IMR-90 (cell line): ENCODE measurements around the gene ABCC4. TPM values are rescaled to one million over a fixed set of nuclear protein-coding genes. Genes with fewer than 3 reads are reported as not detected.

Source experiments
- ATAC-seq: fragments of 200-7000 bp; cut with Tn5 transposase; 2 replicates; pipeline ENCODE4 v1.9.1; 2020; ENCODE audit warnings: low read depth, mild to moderate bottlenecking, moderate library complexity
- BruUV-seq: library from RNA; stranded (reverse); fragments of 400-500 nt; replicated peaks from 2 replicates; lab custom pipeline; 2021; lab: Mats Ljungman, UMichigan
- CTCF ChIA-PET: fragments of 300-600 bp; formaldehyde crosslinking; extraction: SDS; loops from one replicate; lab custom pipeline; 2021; ENCODE audit warnings: antibody characterized with exemption; lab: Yijun Ruan, JAX
- POLR2A ChIA-PET: fragments of 300-600 bp; sonication (Branson Sonifier 250); formaldehyde crosslinking; loops from one replicate; lab custom pipeline; 2022; ENCODE audit warnings: antibody characterized with exemption; ENCODE audit not compliant: unreplicated experiment; lab: Charles Lee
- DNase-seq: peaks from one replicate; pipeline ENCODE4 v3.0.0; 2013
- H2AFZ ChIP-seq: replicated peaks from 2 replicates; pipeline ENCODE3; 2013; ENCODE audit warnings: low read length, mild to moderate bottlenecking; ENCODE audit not compliant: poor library complexity
- H2AK5ac ChIP-seq: 2 replicates; pipeline ENCODE4 v1.6.1; 2013; ENCODE audit warnings: low read depth, low read length, inconsistent platforms
- H2AK9ac ChIP-seq: replicated peaks from 2 replicates; pipeline ENCODE3; 2013; ENCODE audit warnings: mild to moderate bottlenecking, low read depth, low read length, moderate library complexity; ENCODE audit not compliant: poor library complexity
- H2BK120ac ChIP-seq: 2 replicates; pipeline ENCODE4 v1.6.1; 2013; ENCODE audit warnings: low read depth, low read length, inconsistent platforms
- H2BK15ac ChIP-seq: 3 replicates; pipeline ENCODE4 v1.6.1; 2013; ENCODE audit warnings: low read depth, low read length, inconsistent platforms
- H2BK20ac ChIP-seq: 2 replicates; pipeline ENCODE4 v1.6.1; 2013; ENCODE audit warnings: low read depth, mild to moderate bottlenecking, inconsistent platforms, low read length, moderate library complexity
- H2BK5ac ChIP-seq: 2 replicates; pipeline ENCODE4 v1.6.1; 2013; ENCODE audit warnings: mild to moderate bottlenecking, low read depth, low read length, inconsistent platforms; ENCODE audit not compliant: poor library complexity, severe bottlenecking
- H3K14ac ChIP-seq: replicated peaks from 2 replicates; pipeline ENCODE4 v1.6.1; 2013; ENCODE audit warnings: low read depth, low read length, inconsistent platforms
- H3K18ac ChIP-seq: 2 replicates; pipeline ENCODE4 v1.6.1; 2013; ENCODE audit warnings: low read depth, low read length, control low read depth
- H3K23ac ChIP-seq: 2 replicates; pipeline ENCODE4 v1.6.1; 2013; ENCODE audit warnings: low read depth, low read length, inconsistent platforms
- H3K27ac ChIP-seq: 2 replicates; pipeline ENCODE4 v1.5.1; 2013; ENCODE audit warnings: mild to moderate bottlenecking, control low read depth, low read length; ENCODE audit not compliant: insufficient read depth
- H3K27me3 ChIP-seq: 2 replicates; pipeline ENCODE4 v1.6.1; 2013; ENCODE audit warnings: low read length; ENCODE audit not compliant: control insufficient read depth, insufficient read depth
- H3K36me3 ChIP-seq: 2 replicates; pipeline ENCODE4 v1.6.1; 2013; ENCODE audit warnings: low read length, mixed read lengths; ENCODE audit not compliant: control insufficient read depth, insufficient read depth
- H3K4ac ChIP-seq: 2 replicates; pipeline ENCODE4 v1.6.1; 2013; ENCODE audit warnings: low read depth, low read length, inconsistent platforms
- H3K4me1 ChIP-seq: 2 replicates; pipeline ENCODE4 v1.6.1; 2013; ENCODE audit warnings: low read length, mixed read lengths; ENCODE audit not compliant: control insufficient read depth, insufficient read depth
- H3K4me2 ChIP-seq: 2 replicates; pipeline ENCODE4 v1.6.1; 2013; ENCODE audit warnings: low read depth, mild to moderate bottlenecking, control low read depth, low read length, moderate library complexity
- H3K4me3 ChIP-seq: 2 replicates; pipeline ENCODE4 v1.5.1; 2013; ENCODE audit warnings: low read depth, mild to moderate bottlenecking, control low read depth, low read length, moderate library complexity; ENCODE audit not compliant: insufficient read depth
- H3K56ac ChIP-seq: 2 replicates; pipeline ENCODE4 v1.6.1; 2013; ENCODE audit warnings: low read length, inconsistent platforms; ENCODE audit not compliant: insufficient read depth; ENCODE audit errors: extremely low read depth
- H3K79me1 ChIP-seq, 2 experiments: 2 replicates each; pipeline ENCODE4 v1.6.1; 2013; ENCODE audit warnings: low read length in 2 of 2, inconsistent platforms in 1 of 2, low read depth in 1 of 2
- H3K9ac ChIP-seq: 2 replicates; pipeline ENCODE4 v1.6.1; 2013; ENCODE audit warnings: low read depth, low read length, control low read depth
- H3K9me1 ChIP-seq: 2 replicates; pipeline ENCODE4 v1.6.1; 2013; ENCODE audit warnings: low read length, inconsistent platforms; ENCODE audit not compliant: insufficient read depth
- H3K9me3 ChIP-seq: 2 replicates; pipeline ENCODE4 v1.6.1; 2013; ENCODE audit warnings: low read length; ENCODE audit not compliant: control insufficient read depth, insufficient read depth
- H4K20me1 ChIP-seq: 2 replicates; pipeline ENCODE4 v1.6.1; 2013; ENCODE audit warnings: low read length, inconsistent platforms; ENCODE audit not compliant: insufficient read depth
- H4K5ac ChIP-seq: 2 replicates; pipeline ENCODE4 v1.6.1; 2013; ENCODE audit warnings: mild to moderate bottlenecking, low read depth, low read length, control low read depth
- H4K8ac ChIP-seq, 2 experiments: 2 replicates each; pipeline ENCODE4 v1.6.1; 2013; ENCODE audit warnings: low read depth in 2 of 2, low read length in 2 of 2, control low read depth in 1 of 2, inconsistent platforms in 1 of 2
- H4K91ac ChIP-seq: 2 replicates; pipeline ENCODE4 v1.6.1; 2013; ENCODE audit warnings: low read depth, low read length, inconsistent platforms; ENCODE audit not compliant: insufficient read depth
- CEBPB ChIP-seq: IDR thresholded peaks from 2 replicates; pipeline ENCODE4 v1.6.1; 2012; ENCODE audit warnings: low read depth, low read length, improper control_type of control experiment
- NFE2L2 ChIP-seq: fragments of 150-350 bp; IDR thresholded peaks from 2 replicates; pipeline ENCODE4 v1.6.1; 2016; ENCODE audit warnings: low read depth, mild to moderate bottlenecking, low read length
- WGBS, 2 experiments: methylation state at CpG; one replicate each; pipeline versions ENCODE4 v1.1.5 to v1.1.7; 2013; ENCODE audit warnings: missing lambda C conversion rate in 2 of 2; ENCODE audit not compliant: insufficient read length in 1 of 2; ENCODE audit errors: extremely low coverage in 2 of 2; 5-methylcytosine and 5-hydroxymethylcytosine counted together
- dilution Hi-C: fragments of 300-500 bp; cut with HindIII; formaldehyde crosslinking; loops from one replicate; pipeline ENCODE4 v1.14.3; 2018; ENCODE audit warnings: low sequenced_read_pairs; ENCODE audit not compliant: unreplicated experiment
- in situ Hi-C: fragments of 300-500 bp; cut with MboI; formaldehyde crosslinking; loops from 3 replicates; pipeline ENCODE4 v1.14.3; 2019; ENCODE audit warnings: low sequenced_read_pairs, inconsistent platforms, mixed read lengths
- intact Hi-C: fragments of 100-400 bp; cut with micrococcal nuclease; formaldehyde crosslinking; loops from 2 replicates; pipeline ENCODE4 v1.10.0; 2022
- polyA plus RNA-seq, 3 experiments: library from polyadenylated mRNA; depleted of rRNA; stranded (reverse); fragments of >200 nt; gene quantifications; 2 replicates each; pipeline ENCODE4 v1.2.3, GENCODE V29; 2012; ENCODE audit warnings: low replicate concordance in 1 of 3
- total RNA-seq: library from RNA; depleted of rRNA; stranded (reverse); fragments of >200 nt; gene quantifications from 2 replicates; pipeline ENCODE4 v1.2.3, GENCODE V29; 2012

The ABCC4 gene
- total and polyA plus RNA-seq, 2 of the 4 experiments (the other 2 are of a cell fraction): 16.6 to 41.4 TPM

DNA sequence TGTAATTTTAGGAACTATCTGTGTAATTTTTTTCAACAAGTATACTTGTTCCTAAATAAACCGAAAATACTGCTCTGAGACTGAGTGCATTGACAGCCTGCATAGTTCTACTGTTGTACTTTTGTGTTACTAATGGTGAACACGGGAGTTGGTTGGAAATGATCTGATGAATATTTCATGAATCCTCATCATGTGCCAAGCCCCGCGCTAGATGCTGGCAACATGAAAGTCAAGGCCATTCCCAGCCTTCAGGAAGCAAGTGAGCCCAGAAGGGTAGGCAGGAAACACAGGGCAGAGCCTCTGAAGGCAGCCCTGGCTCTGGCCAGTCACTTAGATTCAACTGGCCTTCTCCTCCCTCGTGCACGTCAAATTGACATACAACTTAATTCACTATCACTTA lies 106.1 kb downstream of the ABCC4 start (continued):
- no peak for TF ChIP-seq CEBPB

DNA sequence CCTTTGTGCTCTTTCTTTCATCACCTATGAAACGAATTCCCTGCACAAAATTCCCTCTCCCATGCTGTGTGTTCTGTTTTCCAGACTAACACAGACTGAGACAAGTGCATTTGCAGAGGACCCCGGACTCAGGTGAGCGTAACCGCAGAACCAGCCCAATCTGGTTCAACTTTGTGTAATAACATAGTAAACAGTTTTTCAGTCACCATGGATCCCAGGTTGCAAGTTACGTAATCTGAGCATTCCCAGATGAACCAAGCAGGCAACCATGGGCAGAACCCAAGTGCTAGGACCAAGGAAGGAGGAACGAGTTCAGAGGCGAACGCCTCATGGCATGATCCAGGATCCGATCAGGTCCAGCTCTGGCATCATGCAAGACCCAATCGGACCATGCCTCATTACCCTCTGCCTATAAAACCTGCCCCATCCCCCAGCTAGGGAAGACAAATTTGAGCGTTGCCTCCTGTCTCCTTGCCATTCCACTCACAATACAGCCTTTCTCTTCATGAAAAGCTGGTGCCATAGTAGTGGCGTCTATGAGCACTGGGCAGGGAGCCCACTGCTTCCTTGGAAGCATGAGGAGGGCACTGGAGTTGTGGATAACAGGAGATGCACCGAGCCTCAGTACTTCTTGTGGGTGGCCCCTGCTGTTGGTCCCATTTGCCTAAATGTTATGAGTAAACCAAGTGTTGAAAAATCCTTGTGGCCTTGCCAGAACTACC lies 107.6 kb downstream of the ABCC4 start:
- Histone ChIP-seq H3K4ac (peak overlapping the region; percentile 64; the same call in 1 of the 2 replicates), H3K36me3 (peaks cover 30% of the 10 kb centered on the region), H3K14ac (peak overlapping the region; percentile 48; the same call in 1 of the 2 replicates), H4K5ac (peak overlapping the region; percentile 70), H2AK5ac (peak overlapping the region; percentile 27; the same call in 1 of the 2 replicates), H4K20me1 (0 out of 2 replicates have a peak, but pooled peaks cover 3% of the 10 kb centered on the region), H3K79me1 (peaks cover 8 to 60% of the 10 kb centered on the region in 2 experiments; a peak in 3 of 4 replicates), H3K56ac (no peak overlapping the region), H3K18ac (peak overlapping the region; percentile 11), H3K9ac (no peak overlapping the region), H3K23ac (peak overlapping the region; percentile 25; the same call in 1 of the 2 replicates), H2AFZ (no peak overlapping the region), H2BK5ac (no peak overlapping the region), H3K27ac (peak overlapping the region; percentile 45; the same call in 1 of the 2 replicates), H3K9me3 (no peaks in the 10 kb centered on the region), H4K8ac (peak overlapping the region in 1 of 2 experiments; percentile 54; a peak in 1 of 4 replicates), H3K9me1 (peaks cover 11% of the 10 kb centered on the region), H3K27me3 (no peaks in the 10 kb centered on the region), H2BK20ac (peak overlapping the region; percentile 28; the same call in 1 of the 2 replicates), H4K91ac (peak overlapping the region; percentile 51), H2BK120ac (peak overlapping the region; percentile 24; the same call in 1 of the 2 replicates), H2BK15ac (peak overlapping the region; percentile 7; the same call in 1 of the 3 replicates), H3K4me1 (peaks cover 27% of the 10 kb centered on the region; the same call in 1 of the 2 replicates), H3K4me3 (no peak overlapping the region), H3K4me2 (no peak overlapping the region), H2AK9ac (peak overlapping the region; percentile 46)
- WGBS, 2 experiments: 87% methylated on average over 4 of the region's 13 CpGs; no CpG with 5 or more reads in 1 of the 2 experiments
- no peak for DNase-seq
- ATAC-seq: no peak
- intact Hi-C loops (loop anchor here (5.0 kb wide), 1 partner anchor 89 kb away; no protein-coding TSS in a partner anchor), in situ Hi-C loops (loop anchor here (5.0 to 10.0 kb wide), 2 partner anchors 181 to 209 kb away; no protein-coding TSS in a partner anchor), dilution Hi-C loops (no loop called here)
- ChIA-PET POLR2A (no interaction called here), CTCF (no interaction called here)
- BruUV-seq: no TSS peak
- TF ChIP-seq CEBPB (0 out of 2 replicates have a peak, but pooled peaks have one; percentile 41), NFE2L2 (no peak)
